HEK293 (cell line): ENCODE data around the gene ZFR.

ENCODE experiments used
- CTCF ChIA-PET: fragments of 350-600 bp; formaldehyde crosslinking; extraction: SDS; loops from one replicate; lab custom pipeline; 2021; ENCODE audit warnings: antibody characterized with exemption; lab: Yijun Ruan, JAX
- POLR2A ChIA-PET: fragments of 300-600 bp; formaldehyde crosslinking; extraction: SDS; loops from one replicate; lab custom pipeline; 2020; ENCODE audit warnings: antibody characterized with exemption, inconsistent platforms; lab: Yijun Ruan, JAX
- H3K27ac ChIP-seq: fragments of 200-500 bp; sonication (Bioruptor generic); 2 replicates; pipeline ENCODE4 v1.5.1; 2014; ENCODE audit warnings: low read depth, low read length, control low read depth, inconsistent platforms; ENCODE audit errors: extremely low read depth
- H3K36me3 ChIP-seq, 2 experiments: fragments of 200-500 bp in 1 of 2; sonication (Bioruptor generic) in 1 of 2; 1 replicate in 1 of 2; 2 replicates in 1 of 2; pipeline ENCODE4 v1.5.1; 2014 to 2017; ENCODE audit warnings: inconsistent platforms in 2 of 2, low read length in 2 of 2; ENCODE audit not compliant: control insufficient read depth in 2 of 2, insufficient read depth in 1 of 2
- H3K4me1 ChIP-seq: fragments of 200-500 bp; sonication (Bioruptor generic); 2 replicates; pipeline ENCODE4 v1.5.1; 2014; ENCODE audit warnings: mild to moderate bottlenecking, low read length, inconsistent platforms; ENCODE audit not compliant: control insufficient read depth, insufficient read depth
- H3K4me3 ChIP-seq: 2 replicates; pipeline ENCODE4 v1.5.1; 2011; ENCODE audit warnings: low read depth, mild to moderate bottlenecking, control low read depth, low read length, moderate library complexity
- H3K9me3 ChIP-seq: fragments of 200-500 bp; sonication (Bioruptor generic); 2 replicates; pipeline ENCODE4 v1.5.1; 2014; ENCODE audit warnings: low read depth, low read length, inconsistent platforms; ENCODE audit not compliant: control insufficient read depth, insufficient read depth
- IKZF3 ChIP-seq: fragments of 450-650 bp; IDR thresholded peaks from 2 replicates; pipeline ENCODE4 v1.5.0; 2018; ENCODE audit warnings: missing biosample characterization, mild to moderate bottlenecking, missing genetic modification characterization, moderate library complexity
- KLF16 ChIP-seq: fragments of 450-650 bp; formaldehyde crosslinking; IDR thresholded peaks from 2 replicates; pipeline ENCODE4 v1.5.1; 2017; ENCODE audit warnings: missing biosample characterization, missing genetic modification characterization
- KLF8 ChIP-seq: fragments of 450-650 bp; formaldehyde crosslinking; IDR thresholded peaks from 2 replicates; pipeline ENCODE4 v1.5.1; 2016; ENCODE audit warnings: missing biosample characterization, missing genetic modification characterization
- MYNN ChIP-seq: fragments of 450-650 bp; formaldehyde crosslinking; IDR thresholded peaks from 2 replicates; pipeline ENCODE4 v1.5.1; 2016; ENCODE audit warnings: missing biosample characterization, missing genetic modification characterization, borderline replicate concordance
- SETDB1 ChIP-seq: IDR thresholded peaks from one replicate; pipeline ENCODE4 v1.6.1; 2017; ENCODE audit warnings: mild to moderate bottlenecking, low read length, moderate library complexity, mixed read lengths; ENCODE audit not compliant: insufficient read length
- TRIM28 ChIP-seq: IDR thresholded peaks from 2 replicates; pipeline ENCODE4 v1.6.1; 2011; ENCODE audit warnings: low read length, control low read depth, borderline replicate concordance
- ZBTB1 ChIP-seq: fragments of 450-650 bp; formaldehyde crosslinking; IDR thresholded peaks from 2 replicates; pipeline ENCODE4 v1.5.1; 2016; ENCODE audit warnings: missing biosample characterization, missing genetic modification characterization
- ZBTB20 ChIP-seq: fragments of 450-650 bp; formaldehyde crosslinking; IDR thresholded peaks from 2 replicates; pipeline ENCODE4 v1.5.1; 2016; ENCODE audit warnings: missing biosample characterization, missing genetic modification characterization
- ZBTB44 ChIP-seq: fragments of 450-650 bp; IDR thresholded peaks from 2 replicates; pipeline ENCODE4 v1.5.1; 2018; ENCODE audit warnings: missing biosample characterization, mild to moderate bottlenecking, missing genetic modification characterization
- ZBTB7A ChIP-seq: fragments of 450-650 bp; formaldehyde crosslinking; IDR thresholded peaks from 2 replicates; pipeline ENCODE4 v1.5.1; 2016; ENCODE audit warnings: low read depth, missing biosample characterization, missing genetic modification characterization
- ZEB2 ChIP-seq: fragments of 450-650 bp; formaldehyde crosslinking; IDR thresholded peaks from 2 replicates; pipeline ENCODE4 v1.5.1; 2016; ENCODE audit warnings: missing biosample characterization, missing genetic modification characterization
- ZNF114 ChIP-seq: fragments of 450-650 bp; formaldehyde crosslinking; IDR thresholded peaks from 2 replicates; pipeline ENCODE4 v1.5.0; 2017; ENCODE audit warnings: missing biosample characterization, missing genetic modification characterization
- ZNF2 ChIP-seq: fragments of 450-650 bp; formaldehyde crosslinking; IDR thresholded peaks from 2 replicates; pipeline ENCODE4 v1.5.1; 2016; ENCODE audit warnings: missing biosample characterization, missing genetic modification characterization
- ZNF404 ChIP-seq: fragments of 450-650 bp; formaldehyde crosslinking; IDR thresholded peaks from 2 replicates; pipeline ENCODE4 v1.5.1; 2017; ENCODE audit warnings: missing biosample characterization, missing genetic modification characterization
- ZNF423 ChIP-seq: fragments of 450-650 bp; formaldehyde crosslinking; IDR thresholded peaks from 2 replicates; pipeline ENCODE4 v1.5.1; 2016; ENCODE audit warnings: missing biosample characterization, missing genetic modification characterization
- ZNF48 ChIP-seq: fragments of 450-650 bp; formaldehyde crosslinking; IDR thresholded peaks from 2 replicates; pipeline ENCODE4 v1.5.1; 2016; ENCODE audit warnings: missing biosample characterization, missing genetic modification characterization
- ZNF530 ChIP-seq: fragments of 450-650 bp; formaldehyde crosslinking; IDR thresholded peaks from 2 replicates; pipeline ENCODE4 v1.5.1; 2016; ENCODE audit warnings: low read depth, missing biosample characterization, missing genetic modification characterization
- TF ChIP-seq, protein P1 (sequence below): fragments of 450-650 bp; IDR thresholded peaks from 2 replicates; pipeline ENCODE4 v1.5.1; 2018; ENCODE audit warnings: missing biosample characterization, missing genetic modification characterization
- TF ChIP-seq, protein P2 (sequence below): fragments of 450-650 bp; formaldehyde crosslinking; IDR thresholded peaks from 2 replicates; pipeline ENCODE4 v1.5.1; 2016; ENCODE audit warnings: missing biosample characterization, missing genetic modification characterization
- TF ChIP-seq, protein P3 (sequence below): fragments of 450-650 bp; formaldehyde crosslinking; IDR thresholded peaks from 2 replicates; pipeline ENCODE4; 2016; ENCODE audit warnings: missing biosample characterization, missing genetic modification characterization
- TF ChIP-seq, protein P4 (sequence below): fragments of 450-650 bp; formaldehyde crosslinking; IDR thresholded peaks from 2 replicates; pipeline ENCODE4 v1.5.1; 2017; ENCODE audit warnings: missing biosample characterization, missing genetic modification characterization

ZFR gene

GRCh38 chr5:32357658-32358057, 86.9 kb downstream of the ZFR start (continued):
- TF ChIP-seq, protein P1, sequence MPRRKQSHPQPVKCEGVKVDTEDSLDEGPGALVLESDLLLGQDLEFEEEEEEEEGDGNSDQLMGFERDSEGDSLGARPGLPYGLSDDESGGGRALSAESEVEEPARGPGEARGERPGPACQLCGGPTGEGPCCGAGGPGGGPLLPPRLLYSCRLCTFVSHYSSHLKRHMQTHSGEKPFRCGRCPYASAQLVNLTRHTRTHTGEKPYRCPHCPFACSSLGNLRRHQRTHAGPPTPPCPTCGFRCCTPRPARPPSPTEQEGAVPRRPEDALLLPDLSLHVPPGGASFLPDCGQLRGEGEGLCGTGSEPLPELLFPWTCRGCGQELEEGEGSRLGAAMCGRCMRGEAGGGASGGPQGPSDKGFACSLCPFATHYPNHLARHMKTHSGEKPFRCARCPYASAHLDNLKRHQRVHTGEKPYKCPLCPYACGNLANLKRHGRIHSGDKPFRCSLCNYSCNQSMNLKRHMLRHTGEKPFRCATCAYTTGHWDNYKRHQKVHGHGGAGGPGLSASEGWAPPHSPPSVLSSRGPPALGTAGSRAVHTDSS (tag by site-specific recombination): no peak
- TF ChIP-seq ZBTB44 (no peak), ZNF114 (tag by site-specific recombination) (no peak), IKZF3 (tag by site-specific recombination) (no peak)
- TF ChIP-seq, protein P2, sequence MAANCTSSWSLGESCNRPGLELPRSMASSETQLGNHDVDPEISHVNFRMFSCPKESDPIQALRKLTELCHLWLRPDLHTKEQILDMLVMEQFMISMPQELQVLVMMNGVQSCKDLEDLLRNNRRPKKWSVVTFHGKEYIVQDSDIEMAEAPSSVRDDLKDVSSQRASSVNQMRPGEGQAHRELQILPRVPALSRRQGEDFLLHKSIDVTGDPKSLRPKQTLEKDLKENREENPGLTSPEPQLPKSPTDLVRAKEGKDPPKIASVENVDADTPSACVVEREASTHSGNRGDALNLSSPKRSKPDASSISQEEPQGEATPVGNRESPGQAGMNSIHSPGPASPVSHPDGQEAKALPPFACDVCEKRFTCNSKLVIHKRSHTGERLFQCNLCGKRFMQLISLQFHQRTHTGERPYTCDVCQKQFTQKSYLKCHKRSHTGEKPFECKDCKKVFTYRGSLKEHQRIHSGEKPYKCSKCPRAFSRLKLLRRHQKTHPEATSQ (tag by site-specific recombination): no peak

DNA sequence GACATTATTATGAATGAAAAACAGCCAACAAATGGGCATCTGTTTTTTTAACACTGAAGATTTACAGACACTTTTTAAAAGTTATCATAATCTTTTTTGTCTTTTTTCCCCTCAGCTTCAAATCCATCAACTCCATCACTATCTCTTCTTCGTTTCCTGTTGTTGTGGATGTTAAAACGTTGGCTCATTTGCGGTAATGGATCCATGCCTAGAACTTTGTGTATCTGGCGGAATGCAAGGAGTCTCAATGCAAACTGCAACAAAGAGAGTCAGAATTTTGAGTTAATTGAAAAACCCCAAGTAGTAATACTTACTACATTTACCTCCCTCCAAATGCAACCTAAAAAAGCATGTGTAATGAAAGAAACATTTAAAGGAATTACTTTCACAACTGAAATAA, 88.9 kb downstream of the ZFR start:
- peaks cover 4% of the 10 kb centered on the region; the same call in 1 of the 2 replicates for H3K4me1 ChIP-seq
- POLR2A ChIA-PET: no interaction called here
- peaks cover 51 to 53% of the 10 kb centered on the region in 2 experiments for H3K36me3 ChIP-seq
- TF ChIP-seq ZNF423 (tag by site-specific recombination) (no peak), ZBTB1 (tag by site-specific recombination) (no peak), ZEB2 (no peak), KLF16 (tag by site-specific recombination) (no peak), TRIM28 (no peak), ZNF404 (tag by site-specific recombination) (no peak)
- TF ChIP-seq, protein P3, sequence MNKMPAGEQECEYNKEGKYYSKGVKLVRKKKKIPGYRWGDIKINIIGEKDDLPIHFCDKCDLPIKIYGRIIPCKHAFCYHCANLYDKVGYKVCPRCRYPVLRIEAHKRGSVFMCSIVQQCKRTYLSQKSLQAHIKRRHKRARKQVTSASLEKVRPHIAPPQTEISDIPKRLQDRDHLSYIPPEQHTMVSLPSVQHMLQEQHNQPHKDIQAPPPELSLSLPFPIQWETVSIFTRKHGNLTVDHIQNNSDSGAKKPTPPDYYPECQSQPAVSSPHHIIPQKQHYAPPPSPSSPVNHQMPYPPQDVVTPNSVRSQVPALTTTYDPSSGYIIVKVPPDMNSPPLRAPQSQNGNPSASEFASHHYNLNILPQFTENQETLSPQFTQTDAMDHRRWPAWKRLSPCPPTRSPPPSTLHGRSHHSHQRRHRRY: no peak
- TF ChIP-seq, protein P4, sequence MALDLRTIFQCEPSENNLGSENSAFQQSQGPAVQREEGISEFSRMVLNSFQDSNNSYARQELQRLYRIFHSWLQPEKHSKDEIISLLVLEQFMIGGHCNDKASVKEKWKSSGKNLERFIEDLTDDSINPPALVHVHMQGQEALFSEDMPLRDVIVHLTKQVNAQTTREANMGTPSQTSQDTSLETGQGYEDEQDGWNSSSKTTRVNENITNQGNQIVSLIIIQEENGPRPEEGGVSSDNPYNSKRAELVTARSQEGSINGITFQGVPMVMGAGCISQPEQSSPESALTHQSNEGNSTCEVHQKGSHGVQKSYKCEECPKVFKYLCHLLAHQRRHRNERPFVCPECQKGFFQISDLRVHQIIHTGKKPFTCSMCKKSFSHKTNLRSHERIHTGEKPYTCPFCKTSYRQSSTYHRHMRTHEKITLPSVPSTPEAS: no peak
- H3K27ac ChIP-seq: no peak overlapping the region
- no peak overlapping the region for H3K4me3 ChIP-seq
- CTCF ChIA-PET: interaction anchor here (1.1 kb wide), 1 partner anchor 27 kb away, joined by 3 read pairs; no protein-coding TSS in a partner anchor
- no peaks in the 10 kb centered on the region for H3K9me3 ChIP-seq

DNA sequence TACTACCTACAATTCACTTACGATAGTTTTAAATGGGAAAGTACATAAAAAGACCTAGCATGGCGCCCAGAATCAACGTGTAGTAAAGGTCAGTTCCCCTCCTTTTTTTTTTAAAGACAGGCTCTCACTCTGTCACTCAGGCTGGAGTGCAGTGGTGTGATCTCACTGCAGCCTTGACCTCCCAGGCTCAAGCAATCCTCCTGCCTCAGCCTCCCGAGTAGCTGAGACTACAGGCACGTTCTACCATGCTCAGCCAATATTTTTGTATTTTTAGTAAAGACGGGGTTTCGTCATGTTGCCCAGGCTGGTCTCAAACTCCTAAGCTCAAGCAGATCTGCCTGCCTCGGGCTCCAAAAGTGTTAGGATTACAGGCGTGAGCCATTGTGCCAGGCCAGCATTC, 91.1 kb downstream of the ZFR start:
- POLR2A ChIA-PET: no interaction called here
- TF ChIP-seq ZNF2 (tag by site-specific recombination): no peak
- TF ChIP-seq KLF8 (tag by site-specific recombination): no peak
- TF ChIP-seq MYNN: no peak
- no peak for TF ChIP-seq ZNF48
- no peak for TF ChIP-seq ZBTB7A
- no peak for TF ChIP-seq IKZF3 (tag by site-specific recombination)
- no peak for TF ChIP-seq ZBTB20
- no peak for TF ChIP-seq SETDB1
- no peak for TF ChIP-seq ZNF530 (tag by site-specific recombination)
- TF ChIP-seq, protein P1 (tag by site-specific recombination): no peak
- no peak for TF ChIP-seq TRIM28
- CTCF ChIA-PET: no interaction called here

More for the DNA sequence above, 91.1 kb downstream of the ZFR start:
- H3K9me3 ChIP-seq: no peaks in the 10 kb centered on the region
- no peak overlapping the region for H3K4me3 ChIP-seq
- peaks cover 4% of the 10 kb centered on the region; the same call in 1 of the 2 replicates for H3K4me1 ChIP-seq
- no peak overlapping the region for H3K27ac ChIP-seq
- H3K36me3 ChIP-seq: peaks cover 34% of the 10 kb centered on the region in 2 experiments
